HCT116 (cell line): ENCODE results near the gene DCTD.

Source experiments
- CTCF ChIP-seq, 3 experiments: fragments of 200-600 bp in 1 of 3; sonication (generic) in 1 of 3; IDR thresholded peaks in 2 of 3; conservative IDR thresholded peaks in 1 of 3; 2 replicates each; pipeline ENCODE4 v1.5.1; 2012 to 2017; ENCODE audit warnings: low read depth in 2 of 3, low read length in 2 of 3, antibody characterized with exemption in 1 of 3, borderline replicate concordance in 1 of 3, control low read depth in 1 of 3, mild to moderate bottlenecking in 1 of 3, mixed read lengths in 1 of 3, mixed run types in 1 of 3, moderate library complexity in 1 of 3; ENCODE audit not compliant: insufficient read depth in 1 of 3
- ELF1 ChIP-seq: IDR thresholded peaks from 2 replicates; pipeline ENCODE4 v1.6.1; 2012; ENCODE audit warnings: low read depth, borderline replicate concordance
- EZH2 ChIP-seq: fragments of 200-600 bp; sonication (generic); IDR thresholded peaks from 2 replicates; pipeline ENCODE4 v1.6.1; 2017; ENCODE audit warnings: antibody characterized with exemption, mixed run types
- EZH2phosphoT487 ChIP-seq: fragments of 200-600 bp; IDR thresholded peaks from 2 replicates; pipeline ENCODE4 v1.6.1; 2018; ENCODE audit warnings: antibody characterized with exemption, borderline replicate concordance
- POLR2A ChIP-seq: IDR thresholded peaks from 2 replicates; pipeline ENCODE4 v1.7.0; 2011; ENCODE audit warnings: borderline replicate concordance; ENCODE audit not compliant: insufficient read depth, insufficient read length; ENCODE audit errors: extremely low read depth
- POLR2AphosphoS5 ChIP-seq: IDR thresholded peaks from 2 replicates; pipeline ENCODE4 v1.6.1; 2011; ENCODE audit warnings: mild to moderate bottlenecking, low read depth, low read length, moderate library complexity
- RAD21 ChIP-seq: IDR thresholded peaks from 2 replicates; pipeline ENCODE4 v1.6.1; 2012; ENCODE audit warnings: low read depth, mild to moderate bottlenecking
- TCF7L2 ChIP-seq: IDR thresholded peaks from 2 replicates; pipeline ENCODE4 v1.7.0; 2011; ENCODE audit warnings: borderline replicate concordance, inconsistent platforms; ENCODE audit not compliant: insufficient read depth, insufficient read length; ENCODE audit errors: extremely low read depth
- YY1 ChIP-seq: IDR thresholded peaks from 2 replicates; pipeline ENCODE4 v1.6.1; 2011; ENCODE audit warnings: low read length, low read depth, moderate library complexity, mild to moderate bottlenecking; ENCODE audit not compliant: insufficient replicate concordance; ENCODE audit errors: extremely low read depth
- ZFX ChIP-seq: fragments of 450-650 bp; IDR thresholded peaks from 2 replicates; pipeline ENCODE4 v1.6.1; 2017

- TF ChIP-seq POLR2A, result no peak
- TF ChIP-seq EZH2, result no peak
- no peak for TF ChIP-seq CTCF (IDR thresholded peaks at IDR 0.05 in 2 of 3, conservative IDR thresholded peaks at IDR 0.05 in 1 of 3; ENCODE audit: borderline replicate concordance in 1 of 3, insufficient read depth in 1 of 3, low read depth in 2 of 3, low read length in 2 of 3)
- no peak for TF ChIP-seq YY1
- no peak for TF ChIP-seq EZH2phosphoT487
- no peak for TF ChIP-seq RAD21
- TF ChIP-seq POLR2AphosphoS5, result no peak
- TF ChIP-seq ZFX, result no peak
- TF ChIP-seq ELF1, result no peak
- TF ChIP-seq TCF7L2, result no peak
Observed at GRCh38 chr4:182939680-182940079, 22.5 kb upstream of the DCTD start.
